GM06990 (cell line): ENCODE results near the gene HRH3.

Experiments
- DNase-seq: peaks from one replicate; pipeline ENCODE4 v3.0.0-alpha.2; 2011; ENCODE audit not compliant: insufficient read length; ENCODE audit errors: extremely low read depth
- H3K27me3 ChIP-seq: replicated peaks from 2 replicates; pipeline ENCODE4 v1.6.0; 2011; ENCODE audit warnings: low read length; ENCODE audit not compliant: control insufficient read depth, insufficient read depth
- H3K36me3 ChIP-seq: 2 replicates; pipeline ENCODE4 v1.5.1; 2011; ENCODE audit warnings: low read length; ENCODE audit not compliant: control insufficient read depth, insufficient read depth
- H3K4me3 ChIP-seq: replicated peaks from 2 replicates; pipeline ENCODE4 v1.5.1; 2011; ENCODE audit warnings: low read depth, mild to moderate bottlenecking, control low read depth, low read length
- CTCF ChIP-seq: IDR thresholded peaks from 2 replicates; pipeline ENCODE4 v1.5.1; 2011; ENCODE audit warnings: low read length, control low read depth, mild to moderate bottlenecking, inconsistent platforms; ENCODE audit not compliant: insufficient read depth, poor library complexity, severe bottlenecking

The HRH3 gene

DNA sequence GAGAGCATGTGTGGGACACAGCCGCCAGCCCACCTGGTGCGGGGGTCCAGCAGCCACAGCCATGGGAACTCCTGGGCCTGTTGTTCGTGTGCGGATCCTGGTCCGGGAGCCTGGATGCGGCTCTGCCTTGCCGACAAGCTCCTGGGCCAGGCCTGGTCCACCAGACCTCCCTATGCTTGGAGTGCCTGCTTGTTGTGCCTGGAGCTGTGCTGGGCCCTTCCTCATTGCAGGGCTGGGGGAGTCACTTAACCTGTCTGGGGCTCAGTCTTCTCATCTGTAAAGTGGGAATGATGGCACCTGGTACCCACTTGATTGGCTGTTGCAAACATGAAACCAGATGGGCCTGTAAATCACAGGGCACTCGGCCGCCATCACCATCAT lies 15.7 kb upstream of the HRH3 start:
- H3K27me3 ChIP-seq: no peaks in the 10 kb centered on the region
- DNase-seq: no peak
- no peaks in the 10 kb centered on the region; the same call in 1 of the 2 replicates for H3K36me3 ChIP-seq
- no peak for TF ChIP-seq CTCF
- no peak overlapping the region for H3K4me3 ChIP-seq

- no peak overlapping the region for H3K4me3 ChIP-seq
Measured at GRCh38 chr20:62235001-62235776, 15.1 kb upstream of the HRH3 start.

GRCh38 chr20:62234339-62234738 lies 14.3 kb upstream of the HRH3 start:
- H3K36me3 ChIP-seq: no peaks in the 10 kb centered on the region
- H3K4me3 ChIP-seq: no peak overlapping the region
- DNase-seq: no peak
- no peak for TF ChIP-seq CTCF
- no peaks in the 10 kb centered on the region for H3K27me3 ChIP-seq

More at GRCh38 chr20:62235001-62235776, 15.1 kb upstream of the HRH3 start:
- TF ChIP-seq CTCF: no peak
- no peak for DNase-seq
- Histone ChIP-seq H3K27me3 (no peaks in the 10 kb centered on the region), H3K36me3 (no peaks in the 10 kb centered on the region)

DNA sequence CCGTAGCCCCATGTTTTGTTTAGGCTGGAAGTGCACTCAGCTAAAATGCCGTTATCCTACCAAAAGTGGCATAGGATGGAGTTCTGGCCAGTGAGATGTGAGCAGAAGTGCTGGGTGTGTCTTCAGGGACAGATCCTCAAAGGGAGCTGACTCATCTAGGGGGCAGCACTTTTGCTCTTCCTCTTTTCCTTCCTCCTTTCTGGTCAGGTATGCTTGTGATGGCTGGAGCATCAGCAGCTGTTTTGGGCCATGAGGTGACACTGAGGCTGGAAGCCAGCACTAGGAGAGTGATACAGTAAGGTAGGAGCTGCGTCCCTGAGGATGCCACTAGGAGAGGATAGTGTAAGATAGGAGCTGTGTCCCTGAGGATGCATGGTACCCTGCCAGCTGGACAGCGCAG lies 13.6 kb upstream of the HRH3 start:
- Histone ChIP-seq H3K4me3 (no peak overlapping the region), H3K27me3 (no peaks in the 10 kb centered on the region), H3K36me3 (no peaks in the 10 kb centered on the region)
- no peak for DNase-seq
- no peak for TF ChIP-seq CTCF

GRCh38 chr20:62232770-62233645 lies 12.9 kb upstream of the HRH3 start:
- Histone ChIP-seq H3K4me3 (no peak overlapping the region), H3K27me3 (no peaks in the 10 kb centered on the region), H3K36me3 (no peaks in the 10 kb centered on the region)
- no peak for DNase-seq
- TF ChIP-seq CTCF: no peak
